NCI-H2227 (cell line): ENCODE measurements around the gene SLC44A3.

Source experiments
- DNase-seq: peaks from one replicate; lab custom pipeline; 2025; ENCODE audit not compliant: unreplicated experiment; lab: John Stamatoyannopoulos, UW

Gene SLC44A3

GRCh38 chr1:94905207-94905606 is 85.0 kb downstream of the SLC44A3 start:
- no peak for DNase-seq

- no peak for DNase-seq
These were observed 86.2 kb downstream of the SLC44A3 start for GRCh38 chr1:94906382-94906781.

DNA sequence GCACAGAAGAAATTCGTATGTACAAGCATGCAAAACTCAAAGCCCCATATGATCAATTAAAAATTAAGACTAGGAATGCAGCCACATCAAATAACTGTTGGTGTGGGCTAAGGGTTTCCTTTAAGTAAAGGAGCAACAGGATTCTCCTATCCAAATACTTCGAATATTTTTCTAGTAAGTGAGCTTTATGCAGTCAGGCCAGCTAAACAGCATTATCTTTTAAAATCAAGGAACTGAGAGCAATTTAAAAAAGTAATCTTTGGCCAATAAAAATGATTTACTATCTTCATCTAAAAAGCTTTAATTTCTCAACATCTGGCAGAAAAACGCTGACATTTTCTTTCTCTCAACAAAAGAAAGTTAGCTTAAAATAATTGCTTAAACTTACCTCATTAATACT is 87.0 kb downstream of the SLC44A3 start:
- DNase-seq: no peak

- no peak for DNase-seq
These were observed 88.0 kb downstream of the SLC44A3 start for GRCh38 chr1:94908190-94908589.

DNA sequence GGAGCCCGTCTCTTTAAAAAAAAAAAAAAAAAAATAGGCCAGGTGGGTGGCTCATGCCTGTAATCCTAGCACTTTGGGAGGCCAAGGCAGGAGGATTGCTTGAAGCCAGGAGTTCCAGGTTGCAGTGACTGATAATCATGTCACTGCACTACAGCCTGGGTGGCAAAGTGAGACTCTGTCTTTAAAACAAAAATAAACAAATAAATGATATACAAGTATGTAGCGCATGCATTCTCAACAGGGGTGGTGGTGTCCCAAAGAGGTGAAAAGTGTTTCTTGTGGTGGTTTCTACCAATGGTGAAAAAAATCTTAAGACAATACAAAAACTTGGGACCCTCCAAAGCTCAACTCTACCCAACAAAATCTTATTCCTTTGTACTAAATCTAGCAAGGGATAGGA is 88.8 kb downstream of the SLC44A3 start:
- no peak for DNase-seq

DNA sequence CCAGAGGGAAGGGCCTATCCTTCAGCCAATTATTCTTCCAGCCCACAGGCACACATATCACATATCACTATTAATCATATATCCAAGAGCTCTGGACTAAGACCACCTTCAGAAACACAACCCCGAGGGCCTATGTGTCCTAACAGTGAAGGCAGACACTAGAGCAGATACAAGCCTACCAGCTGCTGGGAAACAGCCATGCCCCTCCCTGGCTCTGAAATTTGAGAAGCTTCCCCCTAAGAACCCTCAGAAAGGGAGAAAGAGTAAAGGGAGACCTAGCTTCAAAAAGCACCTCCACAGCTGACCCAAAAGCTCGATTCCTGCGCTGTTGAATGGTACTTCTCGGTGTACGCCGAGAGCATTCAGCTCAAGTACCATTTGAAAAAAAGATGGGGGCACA is 89.3 kb downstream of the SLC44A3 start:
- no peak for DNase-seq

DNA sequence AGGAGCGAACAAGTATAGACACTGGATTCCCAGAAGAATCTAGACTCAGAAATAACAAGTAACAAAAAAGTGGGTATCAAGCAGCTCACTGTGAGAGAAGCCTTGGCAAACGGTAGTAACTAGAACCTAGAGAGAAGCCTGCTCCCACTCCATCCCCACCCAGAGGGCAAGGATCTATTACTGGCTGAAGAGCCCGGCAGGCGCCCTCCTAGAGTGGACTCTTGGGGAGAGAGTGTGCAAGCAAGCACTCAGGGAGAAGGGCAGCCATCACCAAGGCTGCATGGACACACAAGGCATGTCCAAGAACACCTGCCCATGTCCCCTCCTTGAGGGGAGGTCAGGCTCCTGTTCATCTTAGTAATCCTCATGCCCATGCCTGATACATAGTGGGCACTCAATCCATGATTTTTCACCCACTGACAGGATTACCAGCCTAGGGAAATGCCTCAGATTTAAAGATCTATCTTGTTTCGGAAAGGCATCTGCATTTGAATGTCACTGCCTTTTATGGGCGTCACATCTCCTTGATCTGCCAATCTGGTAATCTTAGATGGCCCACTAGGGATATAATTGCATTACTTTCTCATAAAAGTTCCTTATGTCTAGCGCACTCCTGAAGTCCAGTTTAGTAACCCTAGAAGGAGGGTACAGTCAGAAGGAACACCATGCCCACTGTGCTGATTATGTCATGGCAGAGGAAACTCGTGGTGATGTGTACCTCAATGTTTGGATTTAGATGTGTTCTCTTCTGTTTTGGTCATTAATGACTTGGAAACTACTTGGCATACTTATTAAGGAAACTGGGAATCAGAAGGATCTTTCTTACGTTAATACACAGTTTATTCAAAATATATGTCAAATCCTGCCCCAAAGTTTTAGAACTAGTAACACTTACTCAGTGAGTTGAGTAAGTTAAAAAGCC is 92.4 kb downstream of the SLC44A3 start:
- DNase-seq: no peak

DNA sequence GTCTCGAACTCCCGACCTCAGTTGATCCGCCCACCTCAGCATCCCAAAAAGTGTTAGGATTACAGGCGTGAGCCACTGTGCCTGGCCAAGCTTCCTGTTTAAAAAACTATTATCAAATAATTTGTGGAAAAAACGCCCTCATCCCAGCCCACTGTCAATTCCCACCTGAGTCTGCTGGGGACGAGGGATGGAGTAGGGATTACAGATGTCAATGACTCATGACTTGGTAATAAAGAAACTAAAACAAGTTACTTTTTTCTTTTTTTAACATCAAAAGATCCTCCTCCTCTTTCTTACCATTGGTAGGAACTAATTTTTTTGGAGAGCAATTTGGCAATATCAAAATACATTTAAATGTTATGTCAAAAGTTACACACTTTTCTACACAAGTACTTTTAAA is 97.1 kb downstream of the SLC44A3 start:
- DNase-seq: no peak

DNA sequence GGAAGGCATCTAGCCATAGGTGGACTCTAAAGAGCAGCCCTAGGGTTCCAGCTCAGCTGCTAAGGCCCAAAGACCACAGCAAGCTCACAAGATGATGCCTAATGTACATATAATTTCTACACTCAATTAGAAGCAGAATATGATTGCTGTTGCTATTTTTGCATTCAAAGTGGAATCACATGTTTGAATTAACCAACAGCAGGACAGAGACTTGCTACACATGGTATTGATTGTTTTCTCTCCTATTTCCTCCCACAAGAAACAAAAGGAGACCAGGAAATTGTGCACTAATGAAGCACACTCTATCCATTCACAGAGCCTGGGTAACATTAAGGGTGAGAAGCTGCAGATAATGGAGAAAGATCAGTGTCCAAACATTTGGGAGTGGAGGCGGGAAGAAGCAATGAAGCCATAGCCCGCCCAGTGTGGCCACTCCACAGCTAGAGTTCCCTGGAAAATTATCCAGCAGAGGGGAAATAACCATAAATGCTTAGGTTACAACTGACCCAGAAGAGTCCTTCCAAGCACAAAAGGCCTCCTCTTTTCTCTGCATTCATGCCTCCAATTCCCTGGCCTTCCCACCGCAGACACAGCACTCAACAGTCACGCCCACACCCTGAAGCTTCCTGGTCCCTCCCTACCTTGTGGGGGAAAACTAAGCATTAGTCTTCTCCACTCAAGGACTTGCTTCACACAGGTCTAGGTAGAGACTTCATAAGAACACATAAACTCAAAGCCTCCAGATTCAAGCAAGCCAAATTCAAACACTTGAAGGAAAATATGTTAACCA is 99.3 kb downstream of the SLC44A3 start:
- DNase-seq: no peak

GRCh38 chr1:94920061-94920460 is 99.9 kb downstream of the SLC44A3 start:
- no peak for DNase-seq

DNA sequence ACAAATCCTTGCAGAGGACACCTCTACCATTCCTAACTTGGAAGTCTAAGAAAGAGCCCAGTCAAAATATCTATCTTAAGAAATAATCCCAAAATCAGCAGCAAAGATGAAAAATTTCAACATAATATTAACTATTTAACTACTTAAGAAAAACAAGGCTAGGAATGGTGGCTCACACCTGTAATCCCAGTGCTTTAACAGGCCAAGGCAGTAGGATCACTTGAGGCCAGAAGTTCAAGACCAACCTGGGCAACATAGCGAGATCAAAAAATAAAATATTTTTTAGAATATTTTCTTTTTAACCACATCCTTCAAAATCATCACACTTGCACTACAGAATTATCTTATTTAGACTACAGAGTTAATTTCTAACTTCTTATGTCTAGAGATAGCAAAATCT is 101.8 kb downstream of the SLC44A3 start:
- no peak for DNase-seq

DNA sequence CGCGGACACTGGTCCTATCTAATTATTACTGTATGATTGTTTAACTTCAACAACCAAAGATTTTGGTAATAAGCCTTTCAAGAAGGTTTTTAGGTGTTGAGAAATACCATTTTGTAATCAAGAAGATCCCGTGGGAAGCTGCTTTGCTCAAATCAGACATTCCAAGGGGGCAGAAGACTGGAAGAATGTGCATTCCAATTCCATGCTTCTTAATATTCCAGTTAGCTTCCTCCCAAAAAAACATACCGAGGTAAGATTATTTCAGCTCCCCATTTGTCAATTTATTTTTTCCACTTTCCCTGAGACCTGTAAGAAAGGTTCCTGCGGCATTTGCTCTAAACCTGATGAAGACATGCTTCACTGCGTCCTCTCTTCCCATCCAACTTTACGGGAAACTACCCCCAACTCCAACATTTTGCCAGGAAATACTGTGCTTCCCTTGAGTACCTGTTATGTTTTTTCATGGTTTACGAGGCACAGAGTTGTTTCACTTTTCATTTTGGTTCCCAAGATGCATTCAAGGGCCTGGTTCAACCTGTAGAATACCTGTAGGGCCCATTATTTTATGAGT is 102.7 kb downstream of the SLC44A3 start:
- no peak for DNase-seq

GRCh38 chr1:94925004-94925403 is 104.8 kb downstream of the SLC44A3 start:
- no peak for DNase-seq

DNA sequence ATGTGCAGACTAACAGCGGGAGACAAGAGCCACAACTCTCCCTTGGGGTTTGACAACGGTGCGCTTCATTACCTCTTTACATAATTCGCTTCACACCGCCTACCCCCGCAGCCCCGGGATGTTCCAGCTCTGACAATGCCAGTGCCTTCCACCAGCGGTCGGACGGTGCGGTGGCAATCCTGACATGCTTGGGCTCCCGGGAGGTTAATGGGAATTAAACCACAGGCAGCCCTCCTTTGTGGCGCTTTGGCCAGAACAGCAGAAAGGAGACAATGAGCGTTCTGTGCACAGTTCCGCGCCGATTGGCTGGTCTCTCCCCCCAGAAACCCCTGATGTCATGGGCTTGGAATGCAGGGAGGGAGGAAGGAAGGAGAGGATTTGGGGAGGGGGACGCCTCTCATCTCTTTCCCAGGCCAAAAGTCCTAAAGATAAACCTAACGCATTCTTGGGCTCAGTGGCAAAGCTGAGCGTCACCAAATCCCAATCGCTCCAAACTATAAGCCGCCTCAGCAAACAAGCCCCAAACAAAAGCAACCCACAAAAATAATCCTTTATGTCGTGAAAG is 105.5 kb downstream of the SLC44A3 start:
- DNase-seq: peak; percentile 65

DNA sequence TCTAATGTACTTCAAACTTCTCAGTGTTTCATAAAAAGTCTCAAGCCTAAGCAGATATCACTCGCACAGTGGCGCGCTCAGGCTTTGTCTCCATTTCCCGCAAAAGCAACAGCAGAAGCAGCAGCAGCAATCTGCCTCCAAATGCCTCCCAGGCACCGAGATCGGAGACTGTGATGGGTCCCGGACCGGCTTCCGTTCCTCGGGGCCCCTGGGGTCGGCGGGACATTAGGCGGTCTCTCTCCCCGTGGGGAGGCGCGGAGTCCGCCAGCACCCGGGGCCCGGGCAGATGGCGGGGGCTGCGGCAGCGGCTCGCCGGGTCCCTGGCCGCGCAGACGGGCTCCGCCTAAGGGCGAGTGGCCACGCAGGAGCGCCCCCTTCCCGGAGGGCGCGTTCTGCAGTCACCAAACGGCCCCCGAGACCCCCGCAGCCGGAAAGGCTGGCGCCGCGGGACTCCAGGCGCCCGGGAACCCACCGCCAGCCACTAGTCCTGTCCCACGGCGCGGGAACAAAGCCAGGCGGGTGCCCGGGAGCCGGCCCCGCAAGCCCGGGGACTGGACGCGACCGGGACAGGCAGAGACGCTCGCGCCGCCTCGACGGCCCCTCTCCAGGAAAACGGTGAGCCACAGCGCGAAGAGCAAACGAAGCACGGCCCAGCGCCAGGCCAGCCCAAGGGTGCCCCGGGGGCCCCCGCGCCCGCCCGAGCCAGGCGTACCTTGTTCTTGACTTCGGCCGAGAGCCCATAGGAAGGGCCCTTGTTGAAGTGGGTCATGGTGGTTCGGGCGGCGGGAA is 106.2 kb downstream of the SLC44A3 start:
- DNase-seq: peak; percentile 73

GRCh38 chr1:94926915-94927404 is 106.8 kb downstream of the SLC44A3 start, which contains the start of gene CNN3:
Gene CNN3 (minus strand): TSS chr1:94927110. CDS start chr1:94926894, 216 bp downstream.
- peak; percentile 95 for DNase-seq

DNA sequence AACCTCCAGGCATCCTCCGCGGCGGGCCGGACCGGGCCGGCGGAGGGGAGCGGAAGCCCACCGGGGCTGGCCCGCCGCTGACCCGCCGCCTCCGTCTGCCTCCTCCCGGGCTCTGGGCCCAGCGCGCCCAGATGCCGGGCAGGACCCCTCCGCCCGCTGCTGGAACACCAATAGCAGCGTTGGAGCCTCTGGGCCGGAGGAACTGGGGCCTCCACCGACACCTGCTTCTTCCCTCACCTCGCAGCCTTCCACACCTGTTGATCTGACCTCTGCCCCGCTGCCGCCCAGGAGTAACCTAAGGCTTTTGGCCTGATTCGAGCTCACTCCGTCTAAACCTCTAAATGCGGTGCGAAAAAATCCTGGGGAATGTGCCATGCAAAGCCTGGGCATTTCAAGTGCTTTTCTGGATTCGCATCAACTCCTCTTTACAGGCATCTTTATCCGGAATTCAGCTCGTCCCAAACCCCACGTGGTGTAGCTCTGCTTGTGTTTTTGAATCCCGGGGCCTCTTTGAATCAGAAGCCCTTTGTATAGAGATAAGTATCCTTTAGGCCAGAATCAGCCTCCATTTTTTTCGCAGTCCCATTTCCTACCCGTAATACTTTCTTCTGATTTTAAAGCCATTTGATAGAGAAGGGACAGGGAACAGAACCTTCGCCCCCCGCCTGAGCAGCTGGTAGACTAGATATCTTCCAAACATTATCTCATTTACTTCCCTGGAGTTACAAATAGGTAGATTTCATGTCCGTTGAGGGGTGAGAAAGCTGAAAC is 107.4 kb downstream of the SLC44A3 start:
- peak; percentile 61 for DNase-seq

DNA sequence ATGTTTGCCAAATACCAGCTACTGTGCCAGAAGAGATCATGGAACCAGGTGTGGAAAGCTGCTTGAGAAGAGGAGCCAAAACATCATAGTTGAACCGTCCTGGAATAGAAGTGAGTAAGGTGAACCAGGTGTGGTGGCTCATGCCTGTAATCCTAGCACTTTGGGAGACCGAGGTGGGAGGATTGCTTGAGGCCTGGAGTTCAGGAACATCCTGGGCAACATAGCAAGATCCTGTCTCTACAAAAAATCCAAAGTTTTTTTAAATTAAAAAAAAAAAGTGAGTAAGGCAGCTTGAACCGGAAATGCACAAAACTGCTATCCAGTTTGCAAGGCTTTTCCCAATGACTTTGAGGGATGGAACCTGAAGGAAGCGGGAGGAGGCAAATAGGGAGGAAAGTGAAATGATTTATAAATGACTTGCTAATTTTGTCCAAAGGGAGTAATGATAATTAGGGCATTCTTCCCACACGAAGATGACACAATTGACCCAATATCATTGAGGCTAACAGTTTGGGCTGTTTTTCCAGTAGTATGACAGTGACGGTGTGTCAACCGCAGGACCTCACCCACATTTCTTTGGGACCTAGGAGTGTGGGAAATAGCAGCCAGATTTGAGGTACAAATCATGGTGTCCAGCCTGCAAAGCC is 108.3 kb downstream of the SLC44A3 start:
- DNase-seq: no peak
